G401 (cell line): ENCODE data around the gene COQ4. TPM values are rescaled to one million over a fixed set of nuclear protein-coding genes. Genes with fewer than 3 reads are reported as not detected.

Experiments used
- DNase-seq: peaks from one replicate; pipeline ENCODE4 v3.0.0-alpha.2; 2015; ENCODE audit warnings: low spot score
- in situ Hi-C: cut with HindIII; loops from 2 replicates; pipeline ENCODE4 v1.10.0; 2016; ENCODE audit warnings: low sequenced_read_pairs, mixed read lengths
- total RNA-seq: library from RNA; depleted of rRNA; stranded (reverse); fragments of >200 nt; shearing (Covaris generic); gene quantifications from 2 replicates; pipeline ENCODE4 v1.2.3, GENCODE V29; 2014; rRNA removed

The COQ4 gene
- total RNA-seq, 1 experiment from 2014 or later = 44.3 TPM

GRCh38 chr9:128369024-128369706, 46.5 kb downstream of the COQ4 start:
- in situ Hi-C loops = no loop called here
- no peak for DNase-seq

GRCh38 chr9:128370367-128370751, 47.7 kb downstream of the COQ4 start:
- DNase-seq = no peak
- in situ Hi-C loops = no loop called here

GRCh38 chr9:128370752-128371629, 48.4 kb downstream of the COQ4 start, which contains the start of gene URM1:
URM1 (plus strand) TSS chr9:128371374; CDS start chr9:128371381, 7 bp downstream.
- peak; percentile 97 for DNase-seq
- in situ Hi-C loops = no loop called here

- DNase-seq = no peak
- in situ Hi-C loops = no loop called here
Measured at GRCh38 chr9:128371630-128372117, 49.0 kb downstream of the COQ4 start.

- in situ Hi-C loops = no loop called here
- no peak for DNase-seq
Measured at GRCh38 chr9:128372188-128372641, 49.6 kb downstream of the COQ4 start.

GRCh38 chr9:128372784-128373183, 50.1 kb downstream of the COQ4 start:
- in situ Hi-C loops = no loop called here
- DNase-seq = no peak

- DNase-seq = no peak
Measured at GRCh38 chr9:128374221-128374675, 51.6 kb downstream of the COQ4 start.

GRCh38 chr9:128375865-128376264, 53.2 kb downstream of the COQ4 start:
- in situ Hi-C loops = no loop called here
- DNase-seq = no peak

More at GRCh38 chr9:128374221-128374675, 51.6 kb downstream of the COQ4 start:
- in situ Hi-C loops = no loop called here

GRCh38 chr9:128382261-128382660, 59.6 kb downstream of the COQ4 start:
- in situ Hi-C loops = no loop called here
- peak; percentile 23 for DNase-seq

GRCh38 chr9:128383007-128383753, 60.5 kb downstream of the COQ4 start:
- in situ Hi-C loops = no loop called here

More at GRCh38 chr9:128383007-128383753, 60.5 kb downstream of the COQ4 start:
- DNase-seq = no peak

Other genes starting within 250 kb of the COQ4 start
- 85.7 and 122 TPM in 2 replicates for gene PTGES2, start 195.1 kb upstream of the COQ4 start, total RNA-seq
- gene LCN2, start 173.4 kb upstream of the COQ4 start, total RNA-seq = 13.5 TPM in 1 of 2 replicates, not detected in the other
- 121 and 125 TPM in 2 replicates for gene BBLN, start 162.6 kb upstream of the COQ4 start, total RNA-seq
- gene CIZ1, start 131.3 kb upstream of the COQ4 start, total RNA-seq = 13.7 and 17.5 TPM in 2 replicates
- gene DNM1, start 119.5 kb upstream of the COQ4 start, total RNA-seq = 5.5 and 6.1 TPM in 2 replicates
- 32.9 and 37.9 TPM in 2 replicates for gene GOLGA2, start 46.8 kb upstream of the COQ4 start, total RNA-seq
- 25.9 and 31.0 TPM in 2 replicates for gene SWI5, start 46.6 kb upstream of the COQ4 start, total RNA-seq
- gene TRUB2, start 392 bp upstream of the COQ4 start, total RNA-seq = 28.2 and 31.8 TPM in 2 replicates
- gene SLC27A4, start 17.7 kb downstream of the COQ4 start, total RNA-seq = 48.7 and 49.0 TPM in 2 replicates
- 58.2 and 61.5 TPM in 2 replicates for gene URM1, start 48.5 kb downstream of the COQ4 start, total RNA-seq
- 10.6 and 11.9 TPM in 2 replicates for gene CERCAM, start 98.0 kb downstream of the COQ4 start, total RNA-seq
- gene ODF2, start 133.2 kb downstream of the COQ4 start, total RNA-seq = 52.9 and 60.7 TPM in 2 replicates
- 37.0 and 38.3 TPM in 2 replicates for gene GLE1, start 181.9 kb downstream of the COQ4 start, total RNA-seq
- gene SPTAN1, start 229.7 kb downstream of the COQ4 start, total RNA-seq = 99.1 and 103 TPM in 2 replicates